GM12878 (cell line): ENCODE data around the gene DEPDC1. TPM values are rescaled to one million over a fixed set of nuclear protein-coding genes. Genes with fewer than 3 reads are reported as not detected.

ENCODE experiments used
- ATAC-seq: fragments of 200-7000 bp; cut with Tn5 transposase; 3 replicates; pipeline ENCODE4 v1.9.1; 2020; ENCODE audit warnings: mild to moderate bottlenecking, moderate library complexity
- BruUV-seq: library from RNA; stranded (reverse); fragments of 400-500 nt; replicated peaks from 2 replicates; lab custom pipeline; 2021; lab: Mats Ljungman, UMichigan
- CTCF ChIA-PET: fragments of 300-600 bp; sonication (Branson Sonifier 250); formaldehyde crosslinking; extraction: SDS; loops from one replicate; lab custom pipeline; 2021; ENCODE audit warnings: inconsistent platforms; lab: Yijun Ruan, JAX
- POLR2A ChIA-PET: fragments of 350-600 bp; formaldehyde crosslinking; extraction: SDS; loops from one replicate; lab custom pipeline; 2021; ENCODE audit warnings: inconsistent platforms; lab: Charles Lee
- RAD21 ChIA-PET: fragments of 300-600 bp; sonication (Branson Sonifier 250); formaldehyde crosslinking; loops from one replicate; lab custom pipeline; 2023; ENCODE audit warnings: antibody characterized with exemption; ENCODE audit not compliant: unreplicated experiment; lab: Charles Lee
- SMC1A ChIA-PET: fragments of 300-600 bp; sonication (Branson Sonifier 250); formaldehyde crosslinking; loops from one replicate; lab custom pipeline; 2023; ENCODE audit not compliant: unreplicated experiment, uncharacterized antibody; lab: Charles Lee
- DNase-seq: peaks from one replicate; pipeline ENCODE4 v3.0.0-alpha.2; 2011; ENCODE audit warnings: low read depth, low spot score
- FAIRE-seq: peaks from 3 replicates; lab custom pipeline; 2011; peaks lifted over from hg19 to GRCh38; lab: Jason Lieb, UNC
- H2AFZ ChIP-seq: 2 replicates; pipeline ENCODE4 v1.6.0; 2011; ENCODE audit warnings: low read depth, low read length, control low read depth; ENCODE audit not compliant: control insufficient read depth
- H3K27ac ChIP-seq: 2 replicates; pipeline ENCODE4 v1.5.1; 2011; ENCODE audit warnings: control low read depth; ENCODE audit not compliant: control insufficient read depth, insufficient read depth
- H3K27me3 ChIP-seq, 2 experiments: replicated peaks in 1 of 2; 2 replicates each; pipeline versions ENCODE4 v1.6.0 to v1.6.1; 2011; ENCODE audit warnings: low read length in 1 of 2; ENCODE audit not compliant: control insufficient read depth in 2 of 2, insufficient read depth in 2 of 2
- H3K36me3 ChIP-seq, 2 experiments: 2 replicates each; pipeline ENCODE4 v1.5.1; 2011; ENCODE audit warnings: low read length in 1 of 2; ENCODE audit not compliant: control insufficient read depth in 2 of 2, insufficient read depth in 2 of 2
- H3K4me1 ChIP-seq: 2 replicates; pipeline ENCODE4 v1.6.1; 2011; ENCODE audit warnings: mild to moderate bottlenecking, low read length, moderate library complexity, mixed read lengths; ENCODE audit not compliant: control insufficient read depth, insufficient read depth
- H3K4me2 ChIP-seq: 2 replicates; pipeline ENCODE4 v1.6.0; 2011; ENCODE audit warnings: control low read depth; ENCODE audit not compliant: control insufficient read depth, insufficient read depth
- H3K4me3 ChIP-seq: fragments of 200-600 bp; sonication (generic); 2 replicates; pipeline ENCODE4 v1.5.1; 2016
- H3K79me2 ChIP-seq: 2 replicates; pipeline ENCODE4 v1.6.0; 2011; ENCODE audit warnings: low read length; ENCODE audit not compliant: control insufficient read depth, insufficient read depth
- H3K9ac ChIP-seq: 2 replicates; pipeline ENCODE4 v1.8.0; 2011; ENCODE audit warnings: low read length, control low read depth, mixed read lengths; ENCODE audit not compliant: control insufficient read depth, insufficient read depth
- H3K9me3 ChIP-seq: replicated peaks from 3 replicates; pipeline ENCODE4 v1.5.1; 2011; ENCODE audit warnings: mild to moderate bottlenecking, low read length; ENCODE audit not compliant: control insufficient read depth, insufficient read depth
- H4K20me1 ChIP-seq: 2 replicates; pipeline ENCODE4 v1.6.0; 2011; ENCODE audit not compliant: control insufficient read depth, insufficient read depth
- ATF3 ChIP-seq: IDR thresholded peaks from 2 replicates; pipeline ENCODE4 v1.6.1; 2011; ENCODE audit warnings: low read depth, mild to moderate bottlenecking, low read length, moderate library complexity, borderline replicate concordance; ENCODE audit errors: extremely low read depth
- BCLAF1 ChIP-seq: fragments of 450-650 bp; IDR thresholded peaks from 2 replicates; pipeline ENCODE4 v1.6.1; 2017; ENCODE audit warnings: antibody characterized with exemption, mild to moderate bottlenecking, moderate library complexity
- DPF2 ChIP-seq: fragments of 450-650 bp; IDR thresholded peaks from 2 replicates; pipeline ENCODE4 v1.6.1; 2017; ENCODE audit warnings: mild to moderate bottlenecking
- FOS ChIP-seq: IDR thresholded peaks from 3 replicates; pipeline ENCODE4 v1.6.1; 2011; ENCODE audit warnings: borderline replicate concordance; ENCODE audit not compliant: insufficient read length; ENCODE audit errors: extremely low read depth
- WGBS: methylation state at CpG from one replicate; pipeline ENCODE4 v1.1.6; 2016; ENCODE audit warnings: low lambda C conversion rate; ENCODE audit not compliant: insufficient replicate concordance, insufficient coverage; ENCODE audit errors: missing lambda C conversion rate; 5-methylcytosine and 5-hydroxymethylcytosine counted together
- in situ Hi-C: fragments of 300-500 bp; cut with MboI; formaldehyde crosslinking; loops from 9 replicates; pipeline ENCODE4 v1.14.3; 2018; ENCODE audit warnings: mixed read lengths
- intact Hi-C: fragments of 100-400 bp; cut with micrococcal nuclease; formaldehyde crosslinking; loops from one replicate; pipeline ENCODE4 v1.14.2; 2022; ENCODE audit not compliant: unreplicated experiment
- polyA plus RNA-seq, 11 experiments: library from polyadenylated mRNA; depleted of rRNA in 4 of 11; unstranded in 6 of 11; stranded (reverse) in 5 of 11; fragments of >200 nt; fragmentation: Nextera tagmentation in 4 of 11; fragmentation: Illumina TruSeq in 1 of 11; extraction: Ambion mirVana in 4 of 11; extraction: Trizol in 1 of 11; gene quantifications; 1 replicate in 1 of 11; 2 replicates in 10 of 11; pipeline versions ENCODE4 v1.2.1 to v1.2.3, GENCODE V29; 2011 to 2016; ENCODE audit warnings: inconsistent platforms in 2 of 11, missing spikeins in 2 of 11, low read depth in 1 of 11
- total RNA-seq, 4 experiments: library from RNA; depleted of rRNA in 3 of 4; stranded (reverse); fragments of >200 nt in 3 of 4; fragmentation: Illumina TruSeq in 1 of 4; extraction: Trizol in 1 of 4; gene quantifications; 2 replicates each; pipeline versions ENCODE4 v1.2.1 to v1.2.3, GENCODE V29; 2013 to 2021

DEPDC1 gene
- total and polyA plus RNA-seq, 10 of the 15 experiments (the other 5 are each of a cell fraction or from before 2014, with no cell fraction given): 6.9 to 36.5 (median 17.6) TPM

- no peak for DNase-seq
- no peaks in the 10 kb centered on the region for H3K9me3 ChIP-seq
- intact Hi-C loops: no loop called here
- TF ChIP-seq BCLAF1 (no peak), FOS (no peak), ATF3 (no peak), DPF2 (no peak)
- TF ChIP-seq, all 136 proteins: peak for 0
- ChIA-PET CTCF (interaction anchor here (1.3 to 1.4 kb wide), 2 partner anchors 8 to 9 kb away, joined by 4 read pairs; no protein-coding TSS in a partner anchor), RAD21 (no interaction called here), POLR2A (interaction anchor here (1.0 kb wide), 2 partner anchors 9 to 11 kb away, joined by 3 to 4 read pairs; no protein-coding TSS in a partner anchor), SMC1A (interaction anchor here (0.8 to 2.3 kb wide), 3 partner anchors 9 to 11 kb away, joined by 3 to 17 read pairs (median 3); no protein-coding TSS in a partner anchor)
- peaks cover 0 to 9% of the 10 kb centered on the region in 2 experiments; a peak in 2 of 4 replicates for H3K36me3 ChIP-seq
- H3K79me2 ChIP-seq: no peaks in the 10 kb centered on the region
- WGBS: 94% methylated on average over 1 of the region's 1 CpG
- H4K20me1 ChIP-seq: no peaks in the 10 kb centered on the region
- no peak overlapping the region for H3K4me2 ChIP-seq
- H3K27ac ChIP-seq: no peak overlapping the region
- no peaks in the 10 kb centered on the region for H3K27me3 ChIP-seq
- no peak overlapping the region for H3K4me3 ChIP-seq
- H3K4me1 ChIP-seq: no peaks in the 10 kb centered on the region
- H2AFZ ChIP-seq: no peak overlapping the region
- FAIRE-seq (no peak), ATAC-seq (no peak)
- H3K9ac ChIP-seq: no peak overlapping the region
- BruUV-seq: no TSS peak
- in situ Hi-C loops: no loop called here
Measured at GRCh38 chr1:68484618-68485017, 12.3 kb downstream of the DEPDC1 start.
